Natural killer cell (primary cell): ENCODE measurements around the gene LSAMP. TPM values are rescaled to one million over a fixed set of nuclear protein-coding genes. Genes with fewer than 3 reads are reported as not detected.

ENCODE experiments used
- ATAC-seq, 3 donors: fragments of 150-1000 bp in 2 of 3; fragments of 200-7000 bp in 1 of 3; cut with Tn5 transposase; 1 replicate in 1 of 3; 2 replicates in 2 of 3; pipeline ENCODE4 v1.10.0; 2021; ENCODE audit warnings: mild to moderate bottlenecking in 2 of 3, moderate library complexity in 2 of 3
- DNase-seq, 2 donors: peaks; one replicate each; pipeline versions ENCODE4 v3.0.0 to v3.0.0-alpha.2; 2013 to 2021; ENCODE audit warnings: mixed read lengths in 1 of 2
- H3K27ac ChIP-seq: one replicate; pipeline ENCODE4 v1.5.1; 2013; ENCODE audit warnings: mild to moderate bottlenecking, low read length
- H3K27me3 ChIP-seq: one replicate; pipeline ENCODE4 v1.6.1; 2013; ENCODE audit warnings: low read length; ENCODE audit not compliant: control insufficient read depth, insufficient read depth
- H3K36me3 ChIP-seq: one replicate; pipeline ENCODE4 v1.6.1; 2013; ENCODE audit warnings: low read length; ENCODE audit not compliant: control insufficient read depth, insufficient read depth
- H3K4me1 ChIP-seq: one replicate; pipeline ENCODE4 v1.6.1; 2013; ENCODE audit warnings: low read length; ENCODE audit not compliant: control insufficient read depth, insufficient read depth
- H3K4me3 ChIP-seq: one replicate; pipeline ENCODE4 v1.5.1; 2013; ENCODE audit warnings: low read length
- H3K9me3 ChIP-seq: one replicate; pipeline ENCODE4 v1.6.1; 2013; ENCODE audit warnings: low read length; ENCODE audit not compliant: control insufficient read depth, insufficient read depth
- H3K27ac Mint-ChIP-seq, 2 donors: one replicate each; pipeline ENCODE4 v1.8.0; 2022; ENCODE audit warnings: mild to moderate bottlenecking in 2 of 2, mixed read lengths in 2 of 2, moderate library complexity in 1 of 2
- H3K27me3 Mint-ChIP-seq, 2 donors: one replicate each; pipeline ENCODE4 v1.8.0; 2022; ENCODE audit warnings: low read depth in 2 of 2, mixed read lengths in 2 of 2
- H3K36me3 Mint-ChIP-seq: one replicate; pipeline ENCODE4 v1.8.0; 2022; ENCODE audit warnings: mixed read lengths
- H3K4me1 Mint-ChIP-seq, 2 donors: one replicate each; pipeline ENCODE4 v1.8.0; 2022; ENCODE audit warnings: mixed read lengths in 2 of 2
- H3K4me3 Mint-ChIP-seq: one replicate; pipeline ENCODE4 v1.8.0; 2022; ENCODE audit warnings: mild to moderate bottlenecking, moderate library complexity, mixed read lengths
- H3K9me3 Mint-ChIP-seq, 2 donors: one replicate each; pipeline ENCODE4 v1.8.0; 2022; ENCODE audit warnings: mixed read lengths in 2 of 2
- WGBS: methylation state at CpG from one replicate; pipeline ENCODE4 v1.1.7; 2013; ENCODE audit warnings: missing lambda C conversion rate; ENCODE audit not compliant: insufficient coverage; 5-methylcytosine and 5-hydroxymethylcytosine counted together
- intact Hi-C: fragments of 100-400 bp; cut with micrococcal nuclease; formaldehyde crosslinking; loops from one replicate; pipeline ENCODE4 v1.14.2; 2022
- total RNA-seq, 4 donors: library from RNA; stranded (reverse); fragments of 120-200 nt in 1 of 4; gene quantifications; one replicate each; pipeline versions ENCODE4 v1.2.3 to v1.2.4, GENCODE V29; 2013 to 2022
- TF ChIP-seq, protein P1 (sequence below): fragments of 200-600 bp; IDR thresholded peaks from one replicate; pipeline ENCODE4 v1.8.0; 2022; ENCODE audit warnings: antibody characterized with exemption

Gene LSAMP
- total RNA-seq, 3 donors from 2014 or later (not counting 1 experiment from before 2014, with no cell fraction given): not detected

- intact Hi-C loops: no loop called here
- Histone ChIP-seq H3K4me3 (no peak overlapping the region), H3K36me3 (no peaks in the 10 kb centered on the region), H3K4me1 (no peaks in the 10 kb centered on the region), H3K27ac (no peak overlapping the region), H3K9me3 (no peaks in the 10 kb centered on the region), H3K27me3 (peaks cover 3% of the 10 kb centered on the region)
- Mint-ChIP-seq H3K4me1 (no peaks in the 10 kb centered on the region), H3K36me3 (no peaks in the 10 kb centered on the region), H3K9me3 (peaks cover 2 to 3% of the 10 kb centered on the region in 2 donors), H3K4me3 (no peak overlapping the region), H3K27ac (no peak overlapping the region), H3K27me3 (peaks cover 0 to 18% of the 10 kb centered on the region in 2 donors)
- ATAC-seq: no peak
- DNase-seq: no peak
- TF ChIP-seq, protein P1, sequence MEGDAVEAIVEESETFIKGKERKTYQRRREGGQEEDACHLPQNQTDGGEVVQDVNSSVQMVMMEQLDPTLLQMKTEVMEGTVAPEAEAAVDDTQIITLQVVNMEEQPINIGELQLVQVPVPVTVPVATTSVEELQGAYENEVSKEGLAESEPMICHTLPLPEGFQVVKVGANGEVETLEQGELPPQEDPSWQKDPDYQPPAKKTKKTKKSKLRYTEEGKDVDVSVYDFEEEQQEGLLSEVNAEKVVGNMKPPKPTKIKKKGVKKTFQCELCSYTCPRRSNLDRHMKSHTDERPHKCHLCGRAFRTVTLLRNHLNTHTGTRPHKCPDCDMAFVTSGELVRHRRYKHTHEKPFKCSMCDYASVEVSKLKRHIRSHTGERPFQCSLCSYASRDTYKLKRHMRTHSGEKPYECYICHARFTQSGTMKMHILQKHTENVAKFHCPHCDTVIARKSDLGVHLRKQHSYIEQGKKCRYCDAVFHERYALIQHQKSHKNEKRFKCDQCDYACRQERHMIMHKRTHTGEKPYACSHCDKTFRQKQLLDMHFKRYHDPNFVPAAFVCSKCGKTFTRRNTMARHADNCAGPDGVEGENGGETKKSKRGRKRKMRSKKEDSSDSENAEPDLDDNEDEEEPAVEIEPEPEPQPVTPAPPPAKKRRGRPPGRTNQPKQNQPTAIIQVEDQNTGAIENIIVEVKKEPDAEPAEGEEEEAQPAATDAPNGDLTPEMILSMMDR: no peak
- 50% methylated on average over 1 of the region's 1 CpG for WGBS
Measured at GRCh38 chr3:115862099-115862498, 583.2 kb downstream of the LSAMP start.

GRCh38 chr3:115861166-115861733 is 584.0 kb downstream of the LSAMP start:
- Histone ChIP-seq H3K36me3 (no peaks in the 10 kb centered on the region), H3K4me3 (no peak overlapping the region), H3K27me3 (peaks cover 3% of the 10 kb centered on the region), H3K9me3 (no peaks in the 10 kb centered on the region), H3K4me1 (no peaks in the 10 kb centered on the region), H3K27ac (no peak overlapping the region)
- intact Hi-C loops: no loop called here
- no peaks in the 10 kb centered on the region for H3K4me1 Mint-ChIP-seq
- DNase-seq (no peak), ATAC-seq (no peak)
- peaks cover 2 to 3% of the 10 kb centered on the region in 2 donors for H3K9me3 Mint-ChIP-seq
- no peaks in the 10 kb centered on the region for H3K36me3 Mint-ChIP-seq
- TF ChIP-seq, protein P1: no peak
- no peak overlapping the region for H3K4me3 Mint-ChIP-seq
- H3K27ac Mint-ChIP-seq: no peak overlapping the region
- peaks cover 0 to 18% of the 10 kb centered on the region in 2 donors for H3K27me3 Mint-ChIP-seq
- 90% methylated on average over 5 of the region's 6 CpGs for WGBS

DNA sequence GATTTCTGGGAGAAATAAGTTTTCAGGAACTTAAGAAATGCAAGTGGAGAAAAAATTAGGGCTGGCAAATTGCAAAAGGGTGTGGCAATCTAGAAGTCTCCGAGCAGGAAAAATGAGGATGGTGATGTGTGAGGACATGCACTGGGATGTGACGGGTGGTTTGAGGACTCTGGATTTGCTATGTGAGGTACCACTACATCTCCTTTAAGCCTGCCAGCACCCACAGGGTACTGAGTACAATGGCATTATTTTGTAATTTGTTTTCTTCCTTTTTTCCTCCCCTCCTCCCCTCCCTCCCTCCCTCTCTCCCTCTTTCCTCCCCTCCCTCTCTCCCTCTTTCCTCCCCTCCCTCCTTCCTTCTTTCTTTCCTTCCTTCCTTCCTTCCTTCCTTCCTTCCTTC is 584.5 kb downstream of the LSAMP start:
- peaks cover 3% of the 10 kb centered on the region for H3K27me3 ChIP-seq
- DNase-seq (no peak), ATAC-seq (no peak)
- H3K4me3 ChIP-seq: no peak overlapping the region
- H3K9me3 ChIP-seq: no peaks in the 10 kb centered on the region
- H3K9me3 Mint-ChIP-seq: peaks cover 2 to 3% of the 10 kb centered on the region in 2 donors
- no peaks in the 10 kb centered on the region for H3K4me1 ChIP-seq
- no peaks in the 10 kb centered on the region for H3K4me1 Mint-ChIP-seq
- H3K36me3 ChIP-seq: no peaks in the 10 kb centered on the region
- TF ChIP-seq, protein P1: no peak
- H3K4me3 Mint-ChIP-seq: no peak overlapping the region
- H3K27ac Mint-ChIP-seq: no peak overlapping the region
- no peaks in the 10 kb centered on the region for H3K36me3 Mint-ChIP-seq
- H3K27me3 Mint-ChIP-seq: peaks cover 3 to 19% of the 10 kb centered on the region in 2 donors
- 92% methylated on average over 1 of the region's 2 CpGs for WGBS
- intact Hi-C loops: no loop called here
- H3K27ac ChIP-seq: no peak overlapping the region
